GM12874 (cell line): ENCODE results near the gene POC1A.

Source experiments
- TF ChIP-seq, protein P1 (sequence below): IDR thresholded peaks from 2 replicates; pipeline ENCODE4 v1.5.1; 2011; ENCODE audit warnings: low read depth, mild to moderate bottlenecking, control low read depth, low read length, moderate library complexity; ENCODE audit not compliant: insufficient read depth

POC1A gene

DNA sequence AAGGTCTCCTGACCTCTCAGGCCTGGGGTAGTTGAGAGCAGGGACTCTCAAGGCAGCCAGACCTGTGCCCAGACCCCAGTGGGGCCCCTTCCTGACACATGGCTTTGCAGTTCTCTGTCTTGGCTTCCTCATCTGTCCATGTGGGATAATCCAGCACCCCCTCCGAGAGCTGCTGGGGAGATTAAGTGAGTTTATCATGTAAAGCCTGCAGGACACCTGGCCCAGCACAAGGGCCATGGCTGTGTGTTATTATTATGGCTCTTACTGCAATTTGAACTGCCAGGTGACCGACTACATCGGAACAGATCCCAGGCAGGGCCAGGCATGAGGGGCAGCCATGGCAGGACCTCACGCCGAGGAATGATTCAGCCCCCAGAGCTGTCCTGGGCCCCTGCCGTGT is 110.5 kb downstream of the POC1A start:
- TF ChIP-seq, protein P1, sequence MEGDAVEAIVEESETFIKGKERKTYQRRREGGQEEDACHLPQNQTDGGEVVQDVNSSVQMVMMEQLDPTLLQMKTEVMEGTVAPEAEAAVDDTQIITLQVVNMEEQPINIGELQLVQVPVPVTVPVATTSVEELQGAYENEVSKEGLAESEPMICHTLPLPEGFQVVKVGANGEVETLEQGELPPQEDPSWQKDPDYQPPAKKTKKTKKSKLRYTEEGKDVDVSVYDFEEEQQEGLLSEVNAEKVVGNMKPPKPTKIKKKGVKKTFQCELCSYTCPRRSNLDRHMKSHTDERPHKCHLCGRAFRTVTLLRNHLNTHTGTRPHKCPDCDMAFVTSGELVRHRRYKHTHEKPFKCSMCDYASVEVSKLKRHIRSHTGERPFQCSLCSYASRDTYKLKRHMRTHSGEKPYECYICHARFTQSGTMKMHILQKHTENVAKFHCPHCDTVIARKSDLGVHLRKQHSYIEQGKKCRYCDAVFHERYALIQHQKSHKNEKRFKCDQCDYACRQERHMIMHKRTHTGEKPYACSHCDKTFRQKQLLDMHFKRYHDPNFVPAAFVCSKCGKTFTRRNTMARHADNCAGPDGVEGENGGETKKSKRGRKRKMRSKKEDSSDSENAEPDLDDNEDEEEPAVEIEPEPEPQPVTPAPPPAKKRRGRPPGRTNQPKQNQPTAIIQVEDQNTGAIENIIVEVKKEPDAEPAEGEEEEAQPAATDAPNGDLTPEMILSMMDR: no peak

DNA sequence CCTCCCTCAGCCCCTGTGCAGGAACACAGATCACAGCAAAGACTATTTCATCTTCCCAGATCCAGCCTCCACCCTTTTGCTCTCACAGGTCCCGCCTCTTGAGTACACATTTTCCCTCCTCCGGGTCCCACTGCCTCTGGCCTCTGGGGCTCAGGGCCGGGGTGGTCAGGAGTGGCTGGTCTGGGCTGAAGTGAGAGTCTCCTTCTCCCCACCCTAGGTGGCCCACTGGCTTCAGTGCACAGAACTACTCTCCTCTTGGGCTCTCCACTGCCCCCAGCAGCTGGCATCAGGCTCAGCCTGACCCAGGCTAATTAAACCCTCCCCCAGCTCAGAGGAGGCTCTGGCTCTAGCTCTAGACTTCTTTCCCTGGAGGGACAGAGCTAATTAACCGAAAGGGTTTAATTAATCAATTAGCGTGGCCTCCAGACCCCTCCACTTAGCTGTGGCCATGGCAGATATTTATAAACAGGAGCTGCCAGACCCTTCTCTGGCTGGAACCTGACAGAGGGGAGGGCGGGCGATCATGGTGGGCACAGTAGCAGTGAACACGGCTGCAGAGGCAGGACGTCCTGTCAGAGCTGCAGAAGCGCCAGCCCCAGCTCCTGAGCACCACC is 113.0 kb downstream of the POC1A start:
- TF ChIP-seq, protein P1: peak; percentile 28; the same call in 1 of the 2 replicates

DNA sequence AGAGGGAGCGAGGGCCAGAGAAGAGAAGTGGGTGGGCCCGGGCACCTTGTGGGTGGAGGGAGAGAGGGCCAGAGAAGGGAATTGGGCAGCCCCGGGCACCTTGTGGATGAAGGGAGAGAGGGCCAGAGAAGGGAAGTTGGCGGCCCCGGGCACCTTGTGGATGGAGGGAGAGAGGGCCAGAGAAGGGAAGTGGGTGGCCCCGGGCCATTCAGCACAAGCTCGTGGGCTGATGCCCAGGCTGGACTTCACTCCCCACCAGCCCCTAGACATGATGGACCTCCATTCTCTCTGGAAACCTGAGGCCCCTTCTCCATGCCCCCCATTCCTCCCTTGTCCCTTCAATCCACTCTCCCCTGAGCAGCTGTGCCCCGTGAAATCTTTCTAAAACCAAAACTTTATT is 113.6 kb downstream of the POC1A start:
- TF ChIP-seq, protein P1: no peak

DNA sequence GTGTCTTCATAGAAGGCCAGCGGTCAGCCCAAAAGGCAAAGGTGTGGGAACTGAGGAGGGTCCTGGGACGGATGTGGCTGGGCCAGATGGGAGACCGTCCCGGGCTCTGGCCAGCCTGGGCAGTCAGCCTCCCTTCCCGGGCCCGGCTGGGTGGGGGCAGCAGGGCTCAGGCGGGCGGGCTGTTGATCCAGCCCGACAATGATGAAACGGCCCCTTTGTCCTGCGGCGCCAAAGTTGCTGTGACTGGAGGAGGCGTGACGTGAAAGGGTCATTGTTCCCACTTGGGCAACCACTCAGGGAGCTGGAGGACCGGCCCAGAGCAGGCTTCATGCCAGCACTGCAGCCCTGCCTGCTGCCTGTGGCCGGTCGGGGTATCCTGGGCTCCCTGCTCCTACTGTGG is 114.4 kb downstream of the POC1A start:
- TF ChIP-seq, protein P1: no peak

DNA sequence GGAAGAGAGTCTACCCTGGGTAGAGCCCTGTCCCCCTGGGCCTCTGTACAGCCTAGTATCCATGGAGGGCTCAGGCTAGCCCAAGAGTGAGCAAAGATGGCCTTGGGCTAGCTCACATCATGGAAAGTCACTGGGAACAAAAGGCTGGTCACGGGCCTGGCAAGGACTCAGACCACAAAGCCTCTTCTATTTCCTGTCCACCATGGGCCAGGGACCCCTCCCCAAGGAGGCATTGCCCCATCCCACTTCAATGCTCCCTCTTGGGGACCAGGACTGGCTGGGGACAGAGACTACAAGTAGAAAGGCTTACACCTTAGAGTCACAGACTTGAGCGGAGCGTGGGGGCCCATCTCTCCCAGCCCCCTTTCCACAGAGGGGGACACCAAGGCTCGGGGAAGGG is 114.8 kb downstream of the POC1A start:
- TF ChIP-seq, protein P1: no peak

DNA sequence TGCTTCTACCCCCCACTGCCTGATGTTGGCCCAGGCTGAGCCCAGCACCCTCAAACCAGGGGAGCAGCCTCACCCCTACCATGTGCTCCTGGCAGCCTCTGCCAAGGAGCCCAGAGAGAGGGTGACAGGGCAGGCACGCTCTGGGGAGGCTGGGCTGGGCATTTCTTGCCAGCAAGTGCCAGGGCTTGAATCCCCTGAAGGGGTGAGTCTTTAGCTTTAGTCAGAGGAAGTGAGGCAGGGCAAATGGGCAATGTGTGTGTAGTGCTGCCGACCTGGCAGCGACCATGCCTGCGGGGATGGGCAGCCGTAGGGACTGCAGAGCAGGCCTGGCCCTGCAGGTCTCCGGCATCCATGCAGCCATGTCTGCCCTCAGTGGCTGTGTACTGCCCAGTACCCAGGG is 116.0 kb downstream of the POC1A start:
- TF ChIP-seq, protein P1: no peak

DNA sequence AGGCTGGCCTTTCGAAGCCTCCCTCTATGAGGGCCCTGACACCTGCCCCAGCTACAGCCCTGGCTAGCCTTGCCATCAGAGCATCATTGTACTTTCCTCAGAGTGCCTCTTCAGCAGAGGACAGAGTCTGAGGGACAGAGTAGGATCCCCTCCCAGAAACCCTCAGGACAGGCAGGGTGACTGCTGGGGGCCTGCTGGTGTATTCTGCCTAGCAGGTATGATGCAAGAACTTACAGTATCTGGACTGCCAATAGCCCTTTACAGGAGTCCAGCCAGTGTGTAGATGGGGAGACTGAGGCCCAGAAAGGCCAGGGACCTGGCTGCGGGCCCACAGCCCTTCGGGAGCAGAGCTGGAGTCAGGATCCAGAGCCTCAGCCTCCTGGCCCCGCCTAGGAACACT is 116.9 kb downstream of the POC1A start:
- TF ChIP-seq, protein P1: no peak
